GM19397 (cell line): ENCODE results near the gene GNB3.

Experiments
- ATAC-seq: cut with Tn5 transposase; IDR thresholded peaks from one replicate; pipeline ENCODE4 v1.9.1; 2021; ENCODE audit warnings: mild to moderate bottlenecking, moderate library complexity; ENCODE audit not compliant: unreplicated experiment

GNB3 gene

DNA sequence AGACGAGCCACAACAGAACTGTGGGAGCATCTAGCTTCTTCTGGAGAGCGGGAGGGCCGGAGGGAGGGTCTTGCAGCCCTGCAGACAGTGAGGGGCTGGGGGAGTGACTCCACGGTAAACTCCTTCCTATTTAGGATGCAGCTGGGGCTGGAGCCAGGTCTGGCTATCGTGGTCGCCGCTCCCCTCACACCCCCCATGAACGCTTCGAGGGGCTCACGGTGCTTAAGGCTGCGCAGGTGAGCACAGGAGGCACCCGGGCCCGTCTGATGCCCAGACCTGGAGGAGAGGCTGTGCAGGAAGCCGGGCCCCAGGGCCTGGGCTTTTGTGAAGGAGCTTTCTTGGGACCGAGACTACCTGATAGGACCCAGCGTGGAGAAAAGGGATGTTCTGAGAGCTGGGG, 3.9 kb upstream of the GNB3 start:
- no peak for ATAC-seq

DNA sequence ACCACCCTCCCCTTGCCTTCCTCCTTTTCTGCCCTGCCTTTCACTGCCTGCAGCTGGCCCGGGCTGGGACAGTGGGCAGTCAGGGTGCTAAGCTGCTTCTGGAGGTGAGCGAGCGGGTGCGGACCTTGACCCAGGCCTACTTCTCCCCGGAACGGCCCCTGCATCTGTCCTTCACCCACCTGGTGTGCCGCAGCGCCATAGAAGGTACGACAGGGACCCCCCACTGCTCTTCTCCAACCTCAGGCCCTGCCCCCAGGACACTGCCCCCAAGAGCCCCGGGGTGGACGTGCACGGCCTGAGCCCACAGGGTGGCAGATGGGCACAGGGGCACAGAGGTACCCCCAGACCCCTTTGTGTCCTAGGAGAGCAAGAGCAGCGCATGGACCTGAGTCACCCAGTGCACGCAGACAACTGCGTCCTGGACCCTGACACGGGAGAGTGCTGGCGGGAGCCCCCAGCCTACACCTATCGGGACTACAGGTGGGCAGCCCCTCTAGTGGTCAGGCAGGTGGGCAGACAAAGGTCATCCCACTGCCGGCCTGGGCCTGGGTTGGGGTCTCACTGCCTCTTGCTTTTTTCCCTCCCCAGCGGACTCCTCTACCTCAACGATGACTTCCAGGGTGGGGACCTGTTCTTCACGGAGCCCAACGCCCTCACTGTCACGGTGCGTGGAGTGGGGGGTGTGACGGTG, 3.2 kb upstream of the GNB3 start:
- no peak for ATAC-seq

DNA sequence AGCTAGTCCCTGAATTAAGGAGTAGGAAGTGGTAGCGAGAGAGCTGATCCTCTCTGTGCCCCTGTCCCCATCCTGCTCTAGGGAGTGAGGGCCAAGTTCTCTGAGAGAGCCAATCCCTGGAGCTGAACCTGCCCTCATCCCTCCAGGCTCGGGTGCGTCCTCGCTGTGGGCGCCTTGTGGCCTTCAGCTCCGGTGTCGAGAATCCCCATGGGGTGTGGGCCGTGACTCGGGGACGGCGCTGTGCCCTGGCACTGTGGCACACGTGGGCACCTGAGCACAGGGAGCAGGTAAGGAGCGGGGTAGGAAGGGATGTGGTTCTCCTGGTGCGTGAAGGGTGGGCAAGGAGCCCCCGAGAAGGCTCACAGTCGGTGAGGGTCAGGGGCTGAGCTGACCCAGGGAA, 1.9 kb upstream of the GNB3 start:
- ATAC-seq: no peak

DNA sequence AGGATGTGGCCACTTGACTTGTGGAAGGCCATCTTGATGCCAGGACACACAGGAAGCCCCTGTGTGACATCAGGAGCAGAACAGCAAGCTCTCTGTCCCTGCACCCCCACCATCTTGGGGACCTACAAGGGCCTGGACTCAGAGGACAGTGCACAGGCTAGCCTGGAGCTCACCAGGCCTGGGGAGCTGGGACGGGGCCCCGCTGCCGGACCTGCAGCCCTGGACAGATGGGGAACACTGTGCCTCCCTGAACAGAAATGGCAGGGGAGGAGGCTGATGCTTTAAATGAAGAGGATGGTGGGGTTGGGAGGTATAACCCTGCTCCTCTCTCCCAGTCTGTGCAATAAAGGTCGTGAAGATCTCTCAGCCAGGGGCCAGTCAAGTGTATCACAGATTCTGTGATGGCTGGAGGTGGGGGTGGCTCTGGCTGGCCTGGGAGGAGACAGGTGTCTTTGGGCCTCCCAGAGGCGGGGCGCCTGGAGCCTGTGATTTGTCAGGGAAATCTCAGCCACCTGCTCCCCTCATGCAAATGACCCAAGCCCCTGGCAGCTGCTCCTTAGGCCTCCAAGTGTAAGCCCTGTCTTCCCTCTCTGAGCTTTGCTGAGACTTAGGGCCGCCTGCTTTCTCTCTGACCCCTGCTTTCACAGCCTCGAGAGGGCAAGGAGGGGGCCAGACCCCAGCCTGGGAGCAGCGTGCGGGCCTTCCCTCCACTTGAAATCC, 1.1 kb upstream of the GNB3 start:
- peak; percentile 79 for ATAC-seq

DNA sequence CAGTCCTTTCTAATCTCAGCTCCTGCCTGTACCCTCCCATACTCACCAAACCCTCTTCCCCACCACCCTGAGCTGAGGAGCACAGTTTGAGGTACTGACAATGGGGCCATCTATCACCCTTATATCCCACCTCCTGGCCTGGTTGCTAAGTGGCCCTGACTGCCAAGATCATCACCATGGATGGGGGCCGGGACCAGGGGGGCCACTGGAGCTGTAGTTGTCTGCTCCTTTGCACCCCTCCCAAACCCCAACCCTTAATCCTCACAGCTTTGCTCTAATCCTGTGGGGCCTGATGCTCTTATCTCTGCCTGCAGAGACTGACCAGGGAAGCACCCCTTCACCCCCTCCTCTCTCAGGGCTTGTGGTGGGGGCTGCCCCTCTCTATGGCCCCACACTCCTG, 395 bp upstream of the GNB3 start:
- no peak for ATAC-seq

DNA sequence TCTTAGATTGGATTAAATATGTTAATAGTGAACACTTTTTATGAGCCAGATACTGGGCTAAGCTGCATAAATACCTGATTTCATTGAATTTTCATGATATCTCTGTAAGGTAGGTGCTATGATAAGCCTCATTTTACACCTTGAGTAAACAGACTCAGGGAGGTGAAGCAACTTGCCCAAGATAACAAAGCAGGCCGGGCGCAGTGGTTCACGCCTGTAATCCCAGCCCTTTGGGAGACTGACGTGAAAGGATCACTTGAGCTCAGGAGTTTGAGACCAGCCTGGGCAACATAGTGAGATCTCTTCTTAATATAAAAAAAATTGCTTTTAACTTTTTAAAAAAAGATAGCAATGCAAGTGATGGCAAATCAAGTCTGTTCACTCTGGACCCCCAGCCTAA, 1.4 kb downstream of the GNB3 start:
- ATAC-seq: no peak

DNA sequence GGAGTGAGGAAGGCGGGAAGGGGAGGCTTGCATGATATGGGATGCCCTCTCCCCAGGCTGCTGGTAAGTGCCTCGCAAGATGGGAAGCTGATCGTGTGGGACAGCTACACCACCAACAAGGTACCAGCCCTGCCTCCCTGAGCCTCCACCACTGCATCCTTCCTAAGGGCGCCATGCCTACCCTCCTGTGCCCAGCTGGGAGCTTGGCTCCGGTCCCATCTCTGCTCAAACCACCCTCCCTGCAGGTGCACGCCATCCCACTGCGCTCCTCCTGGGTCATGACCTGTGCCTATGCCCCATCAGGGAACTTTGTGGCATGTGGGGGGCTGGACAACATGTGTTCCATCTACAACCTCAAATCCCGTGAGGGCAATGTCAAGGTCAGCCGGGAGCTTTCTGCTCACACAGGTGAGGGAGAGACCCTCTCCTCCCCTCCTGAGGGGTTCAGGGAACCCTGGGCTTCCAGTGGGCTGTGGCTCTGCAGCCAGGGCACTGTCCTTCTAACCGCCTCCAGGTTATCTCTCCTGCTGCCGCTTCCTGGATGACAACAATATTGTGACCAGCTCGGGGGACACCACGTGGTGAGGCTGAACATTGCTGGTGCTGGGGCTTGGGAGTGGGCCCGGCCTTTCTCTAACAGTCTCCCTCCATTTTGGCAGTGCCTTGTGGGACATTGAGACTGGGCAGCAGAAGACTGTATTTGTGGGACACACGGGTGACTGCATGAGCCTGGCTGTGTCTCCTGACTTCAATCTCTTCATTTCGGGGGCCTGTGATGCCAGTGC, 2.6 kb downstream of the GNB3 start:
- no peak for ATAC-seq

DNA sequence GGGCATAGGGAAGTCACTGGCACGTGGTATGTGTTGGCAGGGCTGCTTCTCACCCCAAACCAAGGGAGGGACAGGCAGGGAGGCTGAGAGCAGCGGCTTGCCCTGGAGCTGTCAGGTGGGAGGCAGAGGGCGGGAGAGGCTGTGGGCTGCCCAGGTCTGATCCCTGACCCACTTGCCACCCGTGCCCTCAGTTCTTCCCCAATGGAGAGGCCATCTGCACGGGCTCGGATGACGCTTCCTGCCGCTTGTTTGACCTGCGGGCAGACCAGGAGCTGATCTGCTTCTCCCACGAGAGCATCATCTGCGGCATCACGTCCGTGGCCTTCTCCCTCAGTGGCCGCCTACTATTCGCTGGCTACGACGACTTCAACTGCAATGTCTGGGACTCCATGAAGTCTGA, 4.7 kb downstream of the GNB3 start:
- ATAC-seq: no peak

DNA sequence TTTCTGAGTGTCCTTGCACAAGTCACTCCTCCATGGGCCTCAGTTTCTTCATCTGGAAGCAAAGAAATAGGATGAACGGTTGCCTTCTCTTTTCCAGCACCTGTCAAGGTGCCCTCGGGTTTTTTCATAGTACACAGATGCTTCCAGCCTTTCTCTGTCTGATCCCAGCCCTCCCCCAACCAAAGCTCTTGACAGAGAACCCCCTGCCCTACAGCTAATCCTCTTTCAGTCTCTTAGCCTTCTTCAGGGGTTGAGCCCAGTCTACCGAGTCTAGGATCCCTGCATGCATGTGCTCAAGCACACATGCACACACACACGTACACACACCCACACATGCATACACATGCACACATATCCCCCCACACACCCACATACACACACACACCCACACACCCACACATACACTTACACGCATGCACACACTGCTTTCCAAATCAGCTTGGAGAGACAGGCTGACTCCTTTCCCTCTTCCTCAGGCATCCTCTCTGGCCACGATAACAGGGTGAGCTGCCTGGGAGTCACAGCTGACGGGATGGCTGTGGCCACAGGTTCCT, 5.7 kb downstream of the GNB3 start:
- ATAC-seq: no peak

DNA sequence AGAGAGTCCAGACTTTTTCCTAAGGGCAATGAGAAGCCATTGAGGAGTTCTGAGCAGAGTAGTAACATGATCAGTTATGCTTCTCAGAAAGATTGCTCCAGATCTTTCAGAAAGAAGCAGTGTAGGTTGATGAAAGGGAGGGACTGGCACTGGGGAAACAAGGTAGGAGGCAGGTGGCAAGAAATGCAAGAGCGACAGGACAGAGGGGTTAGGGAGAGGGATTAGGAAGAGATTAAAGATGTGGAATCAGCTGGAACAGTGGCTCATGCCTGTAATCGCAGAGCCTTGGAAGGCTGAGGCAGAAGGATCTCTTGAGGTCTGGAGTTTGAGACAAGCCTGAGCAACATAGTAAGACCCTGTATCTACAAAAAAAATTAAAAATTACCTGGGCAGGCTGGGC, 7.0 kb downstream of the GNB3 start:
- no peak for ATAC-seq

DNA sequence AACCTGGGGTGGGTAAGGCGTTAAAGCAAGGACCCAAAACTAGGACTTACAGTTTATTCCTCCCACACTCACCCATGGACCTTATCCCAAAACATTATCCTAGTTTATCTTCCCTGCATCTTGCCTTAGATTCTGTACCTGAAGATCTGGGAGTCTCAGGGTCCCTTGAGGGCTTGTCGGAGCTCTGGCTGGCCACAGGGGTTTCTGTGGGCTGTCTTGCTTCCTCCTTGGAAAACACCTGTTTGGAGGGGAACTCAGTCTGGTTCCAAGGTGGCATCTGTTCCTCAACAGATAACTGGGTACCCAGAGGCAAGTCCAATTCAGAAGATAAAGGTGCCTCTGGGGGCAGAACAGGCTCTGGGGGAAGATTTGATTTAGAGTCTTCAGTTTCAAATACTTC, 8.7 kb downstream of the GNB3 start:
- no peak for ATAC-seq

DNA sequence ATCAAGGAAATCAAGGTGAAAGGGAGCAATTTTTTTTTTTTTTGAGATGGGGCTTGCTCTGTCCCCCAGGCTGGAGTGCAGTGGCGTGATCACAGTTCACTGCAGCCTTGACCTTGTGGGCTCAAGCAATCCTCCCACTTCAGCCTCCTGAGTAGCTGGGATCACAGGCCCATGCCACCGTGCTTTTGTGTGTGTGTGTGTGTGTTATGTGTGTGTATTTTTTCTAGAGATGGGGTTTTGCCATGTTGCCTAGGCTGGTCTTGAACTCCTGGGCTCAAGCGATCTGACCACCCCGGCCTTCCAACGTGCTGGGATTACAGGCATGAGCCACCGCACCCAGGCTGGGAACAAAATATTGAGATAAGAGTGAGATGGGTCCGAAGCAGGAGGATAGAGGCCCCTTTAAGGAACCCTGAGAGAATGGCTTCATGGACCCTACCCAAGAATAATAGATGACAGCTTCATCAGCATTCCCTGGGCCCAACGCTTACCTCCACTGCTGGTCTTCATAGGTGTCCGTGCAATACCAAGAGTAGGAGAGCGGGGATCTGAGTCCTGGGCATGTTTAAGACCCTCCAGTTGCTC, 9.3 kb downstream of the GNB3 start:
- ATAC-seq: no peak

DNA sequence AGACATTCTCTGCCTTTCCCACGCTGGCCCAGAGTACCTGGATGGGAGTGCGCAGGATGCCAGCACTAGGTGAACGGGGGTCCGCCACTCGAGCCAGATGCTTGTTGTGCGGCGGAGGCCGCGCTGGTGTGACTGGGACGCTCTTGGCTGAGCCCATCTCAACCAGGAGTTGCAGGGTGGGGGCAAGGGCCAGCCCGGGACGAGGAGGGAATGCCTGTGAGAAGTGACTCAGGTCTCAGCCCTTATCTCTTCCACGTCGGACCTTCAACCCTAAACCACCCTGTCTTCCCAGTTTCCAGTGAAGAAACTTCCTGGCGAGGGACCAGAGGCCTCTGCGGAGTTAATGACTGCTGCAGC, 10.0 kb downstream of the GNB3 start:
- ATAC-seq: no peak

DNA sequence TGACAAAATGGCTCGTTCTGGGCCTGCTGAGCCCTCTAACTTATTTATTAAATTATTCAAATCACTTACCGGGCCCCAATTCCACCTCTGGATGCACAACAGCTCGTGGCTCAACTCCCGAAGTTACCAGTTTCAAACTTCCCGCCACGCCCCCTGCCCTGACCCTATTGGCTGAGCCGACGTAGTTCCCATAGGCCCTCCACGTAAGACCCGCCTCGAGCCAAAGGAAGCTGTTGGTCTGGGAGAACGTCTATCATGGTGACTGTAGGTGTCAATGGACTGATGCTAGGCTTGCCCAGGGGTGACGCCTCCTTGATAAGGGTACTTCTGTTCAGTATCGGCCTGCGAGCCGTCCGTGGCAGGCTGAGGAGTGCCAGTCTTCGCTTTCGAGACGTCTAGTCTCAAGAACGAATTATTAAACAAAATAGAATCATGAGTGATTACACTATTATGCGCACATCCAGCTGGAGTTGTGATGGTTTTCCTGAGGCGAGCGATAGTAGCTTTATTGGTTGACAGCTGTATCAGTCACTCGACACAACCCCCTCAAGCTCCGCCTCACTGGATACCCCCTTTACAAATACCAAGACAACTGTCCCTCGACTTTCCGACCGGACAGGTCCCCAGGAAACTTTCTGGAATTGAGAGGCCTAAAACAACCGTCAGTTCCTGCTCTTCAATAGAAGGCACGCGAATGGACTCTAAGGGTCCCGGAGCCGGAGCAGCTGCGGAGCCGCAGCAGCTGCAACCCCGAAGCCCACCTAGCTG, 10.6 kb downstream of the GNB3 start, which contains the start of gene CDCA3:
CDCA3 (minus strand) TSS at position 134 of the 768 bp plus-strand sequence. CDS start 334 bp downstream, outside the sequence.
- ATAC-seq: peak; percentile 37

DNA sequence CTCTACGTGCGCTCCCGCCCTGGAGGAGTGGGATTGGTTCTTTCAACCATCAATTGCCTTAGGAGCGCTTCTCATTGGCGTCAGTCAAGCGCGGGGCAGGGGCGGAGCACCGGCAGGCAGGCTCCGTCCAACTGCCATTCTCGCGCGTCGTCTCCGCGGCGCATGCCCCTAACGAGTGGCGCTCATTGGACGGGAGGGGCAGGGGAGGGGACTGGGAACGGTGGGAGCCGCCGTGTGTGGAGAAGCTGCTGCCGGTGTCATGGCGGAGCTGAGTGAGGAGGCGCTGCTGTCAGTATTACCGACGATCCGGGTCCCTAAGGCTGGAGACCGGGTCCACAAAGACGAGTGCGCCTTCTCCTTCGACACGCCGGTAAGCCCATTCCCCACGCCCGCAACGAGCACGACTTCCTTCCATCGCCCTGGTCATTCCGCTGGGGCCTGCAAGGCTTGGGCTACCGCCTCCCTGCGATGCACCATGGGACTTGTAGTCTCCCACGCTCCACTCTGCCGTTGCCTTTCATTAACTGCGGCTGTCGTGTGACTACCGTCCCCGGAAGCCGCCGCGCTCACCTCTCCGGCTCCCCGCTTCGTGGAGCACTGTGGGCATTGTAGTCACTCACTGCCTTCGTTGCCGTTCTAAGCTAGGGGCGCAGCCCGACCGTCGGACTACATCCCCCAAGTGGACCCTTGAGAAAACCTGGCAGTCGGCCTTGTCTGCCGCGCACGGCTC, 11.4 kb downstream of the GNB3 start, which contains the start of gene USP5:
USP5 (plus strand) TSS at position 230 of the 730 bp plus-strand sequence; CDS start at position 260, 30 bp downstream.
- peak; percentile 69 for ATAC-seq

DNA sequence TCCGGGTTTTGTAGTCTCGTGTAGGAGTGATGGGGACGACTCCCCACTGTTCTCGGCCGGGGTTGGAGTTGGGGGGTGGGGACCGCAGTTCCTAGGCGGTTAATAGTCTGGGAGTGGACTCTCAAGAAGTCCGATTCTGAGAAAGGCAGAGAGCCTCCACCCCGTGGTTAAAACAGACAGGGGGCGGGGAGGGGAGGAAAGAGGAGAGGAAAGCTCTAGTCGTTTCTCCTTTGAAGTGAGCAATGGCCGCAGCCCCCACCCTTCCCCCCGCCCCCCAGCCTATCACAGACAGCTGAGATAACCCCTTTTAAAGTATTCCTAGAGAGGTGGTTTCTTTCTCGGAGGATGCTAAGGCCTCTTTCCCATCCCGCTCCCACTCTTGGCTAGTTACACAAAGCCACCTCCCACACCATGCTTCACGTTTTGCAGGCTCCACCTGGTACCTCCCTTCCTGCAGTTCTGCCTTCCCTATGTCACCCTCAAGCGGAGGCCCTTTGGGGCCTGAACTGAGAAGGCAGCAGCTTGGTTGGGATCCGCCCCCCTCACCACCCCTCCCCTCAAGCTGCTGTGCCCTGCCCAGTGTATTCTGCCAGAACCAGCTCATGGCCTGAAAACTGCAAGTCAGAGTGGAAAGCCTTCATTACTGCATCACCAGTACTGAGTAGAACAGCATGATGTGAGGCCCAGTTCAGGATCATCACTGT, 12.1 kb downstream of the GNB3 start:
- ATAC-seq: no peak

DNA sequence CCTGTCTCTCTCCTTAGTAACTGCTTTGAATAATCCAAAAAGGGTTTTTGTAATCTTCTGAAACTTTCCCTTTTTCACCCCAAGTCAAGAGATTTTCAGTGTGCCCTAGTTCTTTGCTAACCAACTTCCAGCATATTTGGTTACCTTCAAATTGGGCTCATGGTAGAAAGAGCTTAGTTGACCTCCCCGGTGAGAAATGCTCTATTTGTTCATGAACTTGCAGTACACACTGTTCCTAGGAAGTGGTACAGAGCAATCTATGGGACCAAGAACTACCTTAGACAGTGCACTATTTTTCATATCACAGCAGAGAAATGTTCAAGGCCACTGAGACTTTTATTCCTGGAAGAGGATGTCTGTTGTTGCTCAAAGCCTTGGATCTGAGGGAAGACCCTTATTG, 12.9 kb downstream of the GNB3 start:
- ATAC-seq: no peak

DNA sequence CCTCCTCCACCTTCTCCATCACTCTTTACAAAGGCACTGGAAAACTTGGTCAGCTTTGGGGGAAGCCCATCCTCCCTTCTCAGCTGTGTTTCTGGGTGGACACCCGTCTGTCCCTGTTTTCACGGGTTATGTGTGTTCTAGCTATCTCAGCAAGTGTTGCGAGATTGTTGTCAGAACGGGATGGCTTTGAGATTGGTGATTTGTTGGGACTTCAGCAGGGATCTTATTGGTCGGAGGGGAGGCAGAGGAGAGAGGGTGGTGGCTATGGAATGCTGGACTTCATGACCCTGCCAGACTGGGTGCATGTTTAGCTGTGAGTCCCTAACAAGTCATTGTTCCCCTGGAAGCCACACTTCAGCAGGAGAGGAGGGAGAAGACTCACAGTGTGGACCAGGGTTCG, 13.3 kb downstream of the GNB3 start:
- no peak for ATAC-seq

DNA sequence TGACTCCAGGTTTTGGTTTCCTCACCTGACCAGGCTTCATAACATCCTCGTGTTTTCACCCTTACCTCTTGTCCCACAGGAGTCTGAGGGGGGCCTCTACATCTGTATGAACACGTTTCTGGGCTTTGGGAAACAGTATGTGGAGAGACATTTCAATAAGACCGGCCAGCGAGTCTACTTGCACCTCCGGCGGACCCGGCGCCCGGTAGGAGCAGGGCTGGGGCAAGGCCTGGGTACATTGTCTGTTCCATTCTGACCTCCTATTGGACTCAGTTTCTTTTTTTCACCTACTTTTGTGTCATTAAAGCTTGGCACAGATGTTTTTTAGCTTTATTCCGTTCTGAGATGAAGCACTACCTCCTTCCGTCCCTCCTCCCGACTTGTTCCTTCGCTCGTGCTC, 14.6 kb downstream of the GNB3 start:
- ATAC-seq: no peak
